ENCODE results near the gene LRCH4. TPM values are rescaled to one million over a fixed set of nuclear protein-coding genes. Genes with fewer than 3 reads are reported as not detected.

Gene LRCH4
- total and polyA plus RNA-seq, 2 of the 13 experiments (the other 11 are each of a cell fraction or from before 2014, with no cell fraction given), result 7.0 to 9.3 TPM

DNA sequence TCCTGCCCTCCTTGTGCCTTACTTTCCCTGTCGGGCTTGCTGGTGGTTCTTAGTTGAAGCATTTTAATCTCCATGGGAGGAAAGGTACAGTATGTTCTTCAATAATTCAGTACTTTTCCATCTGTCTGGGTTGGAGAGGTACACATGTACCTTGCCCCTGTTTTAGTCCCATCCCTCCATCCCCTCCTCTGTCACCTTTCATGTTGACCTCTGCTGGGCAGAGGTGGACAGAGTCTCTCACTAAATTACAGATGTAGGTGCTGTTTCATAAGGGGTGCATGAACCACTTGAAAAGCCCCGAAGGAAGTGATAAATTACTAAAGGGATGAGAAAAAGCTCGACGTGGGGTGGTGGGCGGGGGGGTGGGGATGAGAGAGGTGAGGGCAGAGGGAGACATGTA is 41.5 kb downstream of the LRCH4 start (continued):
- TF ChIP-seq, protein P1, sequence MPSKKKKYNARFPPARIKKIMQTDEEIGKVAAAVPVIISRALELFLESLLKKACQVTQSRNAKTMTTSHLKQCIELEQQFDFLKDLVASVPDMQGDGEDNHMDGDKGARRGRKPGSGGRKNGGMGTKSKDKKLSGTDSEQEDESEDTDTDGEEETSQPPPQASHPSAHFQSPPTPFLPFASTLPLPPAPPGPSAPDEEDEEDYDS (CRISPR knock-in tag; IDR thresholded peaks at IDR 0.05), result peak; percentile 47; the same call in 1 of the 2 replicates
- TF ChIP-seq ZSCAN22 (CRISPR knock-in tag; IDR thresholded peaks at IDR 0.05), result no peak
- TF ChIP-seq ZC3H4 (CRISPR knock-in tag; IDR thresholded peaks at IDR 0.05; ENCODE audit: borderline replicate concordance), result no peak
- TF ChIP-seq, protein P2, sequence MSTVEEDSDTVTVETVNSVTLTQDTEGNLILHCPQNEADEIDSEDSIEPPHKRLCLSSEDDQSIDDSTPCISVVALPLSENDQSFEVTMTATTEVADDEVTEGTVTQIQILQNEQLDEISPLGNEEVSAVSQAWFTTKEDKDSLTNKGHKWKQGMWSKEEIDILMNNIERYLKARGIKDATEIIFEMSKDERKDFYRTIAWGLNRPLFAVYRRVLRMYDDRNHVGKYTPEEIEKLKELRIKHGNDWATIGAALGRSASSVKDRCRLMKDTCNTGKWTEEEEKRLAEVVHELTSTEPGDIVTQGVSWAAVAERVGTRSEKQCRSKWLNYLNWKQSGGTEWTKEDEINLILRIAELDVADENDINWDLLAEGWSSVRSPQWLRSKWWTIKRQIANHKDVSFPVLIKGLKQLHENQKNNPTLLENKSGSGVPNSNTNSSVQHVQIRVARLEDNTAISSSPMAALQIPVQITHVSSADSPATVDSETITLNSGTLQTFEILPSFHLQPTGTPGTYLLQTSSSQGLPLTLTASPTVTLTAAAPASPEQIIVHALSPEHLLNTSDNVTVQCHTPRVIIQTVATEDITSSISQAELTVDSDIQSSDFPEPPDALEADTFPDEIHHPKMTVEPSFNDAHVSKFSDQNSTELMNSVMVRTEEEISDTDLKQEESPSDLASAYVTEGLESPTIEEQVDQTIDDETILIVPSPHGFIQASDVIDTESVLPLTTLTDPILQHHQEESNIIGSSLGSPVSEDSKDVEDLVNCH (CRISPR knock-in tag; IDR thresholded peaks at IDR 0.05), result no peak
- no peak for TF ChIP-seq AGO1 (IDR thresholded peaks at IDR 0.05; ENCODE audit: low read depth, low read length, poor library complexity, severe bottlenecking)
- TF ChIP-seq, protein P3, sequence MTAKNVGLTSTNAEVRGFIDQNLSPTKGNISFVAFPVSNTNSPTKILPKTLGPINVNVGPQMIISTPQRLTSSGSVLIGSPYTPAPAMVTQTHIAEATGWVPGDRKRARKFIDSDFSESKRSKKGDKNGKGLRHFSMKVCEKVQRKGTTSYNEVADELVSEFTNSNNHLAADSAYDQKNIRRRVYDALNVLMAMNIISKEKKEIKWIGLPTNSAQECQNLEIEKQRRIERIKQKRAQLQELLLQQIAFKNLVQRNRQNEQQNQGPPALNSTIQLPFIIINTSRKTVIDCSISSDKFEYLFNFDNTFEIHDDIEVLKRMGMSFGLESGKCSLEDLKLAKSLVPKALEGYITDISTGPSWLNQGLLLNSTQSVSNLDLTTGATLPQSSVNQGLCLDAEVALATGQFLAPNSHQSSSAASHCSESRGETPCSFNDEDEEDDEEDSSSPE (CRISPR knock-in tag; IDR thresholded peaks at IDR 0.05), result peak; percentile 26; the same call in 1 of the 2 replicates
- TF ChIP-seq JARID2 (CRISPR knock-in tag; IDR thresholded peaks at IDR 0.05; ENCODE audit: insufficient replicate concordance), result no peak
- peak; percentile 88 for TF ChIP-seq SP5 (CRISPR knock-in tag; IDR thresholded peaks at IDR 0.05; ENCODE audit: borderline replicate concordance, low read depth)
- TF ChIP-seq SETDB1 (CRISPR knock-in tag; IDR thresholded peaks at IDR 0.05; ENCODE audit: borderline replicate concordance), result no peak
- peak; percentile 58 for TF ChIP-seq SAP130 (CRISPR knock-in tag; IDR thresholded peaks at IDR 0.05; ENCODE audit: low read depth)
- TF ChIP-seq FOXP1 (IDR thresholded peaks at IDR 0.05), result no peak
- peak; percentile 53; the same call in 1 of the 2 replicates for TF ChIP-seq FOXP1 (CRISPR knock-in tag; IDR thresholded peaks at IDR 0.05)
- TF ChIP-seq DPF2 (CRISPR knock-in tag; IDR thresholded peaks at IDR 0.05; ENCODE audit: borderline replicate concordance, low read depth), result 0 out of 2 replicates have a peak, but pooled peaks have one; percentile 39
- no peak for TF ChIP-seq SRSF1 (optimal IDR thresholded peaks at IDR 0.05; ENCODE audit: low read depth, low read length)
- peak; percentile 44; the same call in 1 of the 2 replicates for TF ChIP-seq ZNF746 (CRISPR knock-in tag; IDR thresholded peaks at IDR 0.05)
- TF ChIP-seq, protein P4, sequence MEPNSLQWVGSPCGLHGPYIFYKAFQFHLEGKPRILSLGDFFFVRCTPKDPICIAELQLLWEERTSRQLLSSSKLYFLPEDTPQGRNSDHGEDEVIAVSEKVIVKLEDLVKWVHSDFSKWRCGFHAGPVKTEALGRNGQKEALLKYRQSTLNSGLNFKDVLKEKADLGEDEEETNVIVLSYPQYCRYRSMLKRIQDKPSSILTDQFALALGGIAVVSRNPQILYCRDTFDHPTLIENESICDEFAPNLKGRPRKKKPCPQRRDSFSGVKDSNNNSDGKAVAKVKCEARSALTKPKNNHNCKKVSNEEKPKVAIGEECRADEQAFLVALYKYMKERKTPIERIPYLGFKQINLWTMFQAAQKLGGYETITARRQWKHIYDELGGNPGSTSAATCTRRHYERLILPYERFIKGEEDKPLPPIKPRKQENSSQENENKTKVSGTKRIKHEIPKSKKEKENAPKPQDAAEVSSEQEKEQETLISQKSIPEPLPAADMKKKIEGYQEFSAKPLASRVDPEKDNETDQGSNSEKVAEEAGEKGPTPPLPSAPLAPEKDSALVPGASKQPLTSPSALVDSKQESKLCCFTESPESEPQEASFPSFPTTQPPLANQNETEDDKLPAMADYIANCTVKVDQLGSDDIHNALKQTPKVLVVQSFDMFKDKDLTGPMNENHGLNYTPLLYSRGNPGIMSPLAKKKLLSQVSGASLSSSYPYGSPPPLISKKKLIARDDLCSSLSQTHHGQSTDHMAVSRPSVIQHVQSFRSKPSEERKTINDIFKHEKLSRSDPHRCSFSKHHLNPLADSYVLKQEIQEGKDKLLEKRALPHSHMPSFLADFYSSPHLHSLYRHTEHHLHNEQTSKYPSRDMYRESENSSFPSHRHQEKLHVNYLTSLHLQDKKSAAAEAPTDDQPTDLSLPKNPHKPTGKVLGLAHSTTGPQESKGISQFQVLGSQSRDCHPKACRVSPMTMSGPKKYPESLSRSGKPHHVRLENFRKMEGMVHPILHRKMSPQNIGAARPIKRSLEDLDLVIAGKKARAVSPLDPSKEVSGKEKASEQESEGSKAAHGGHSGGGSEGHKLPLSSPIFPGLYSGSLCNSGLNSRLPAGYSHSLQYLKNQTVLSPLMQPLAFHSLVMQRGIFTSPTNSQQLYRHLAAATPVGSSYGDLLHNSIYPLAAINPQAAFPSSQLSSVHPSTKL (CRISPR knock-in tag; IDR thresholded peaks at IDR 0.05), result peak; percentile 42; the same call in 1 of the 2 replicates
- TF ChIP-seq, protein P5, sequence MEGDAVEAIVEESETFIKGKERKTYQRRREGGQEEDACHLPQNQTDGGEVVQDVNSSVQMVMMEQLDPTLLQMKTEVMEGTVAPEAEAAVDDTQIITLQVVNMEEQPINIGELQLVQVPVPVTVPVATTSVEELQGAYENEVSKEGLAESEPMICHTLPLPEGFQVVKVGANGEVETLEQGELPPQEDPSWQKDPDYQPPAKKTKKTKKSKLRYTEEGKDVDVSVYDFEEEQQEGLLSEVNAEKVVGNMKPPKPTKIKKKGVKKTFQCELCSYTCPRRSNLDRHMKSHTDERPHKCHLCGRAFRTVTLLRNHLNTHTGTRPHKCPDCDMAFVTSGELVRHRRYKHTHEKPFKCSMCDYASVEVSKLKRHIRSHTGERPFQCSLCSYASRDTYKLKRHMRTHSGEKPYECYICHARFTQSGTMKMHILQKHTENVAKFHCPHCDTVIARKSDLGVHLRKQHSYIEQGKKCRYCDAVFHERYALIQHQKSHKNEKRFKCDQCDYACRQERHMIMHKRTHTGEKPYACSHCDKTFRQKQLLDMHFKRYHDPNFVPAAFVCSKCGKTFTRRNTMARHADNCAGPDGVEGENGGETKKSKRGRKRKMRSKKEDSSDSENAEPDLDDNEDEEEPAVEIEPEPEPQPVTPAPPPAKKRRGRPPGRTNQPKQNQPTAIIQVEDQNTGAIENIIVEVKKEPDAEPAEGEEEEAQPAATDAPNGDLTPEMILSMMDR (CRISPR knock-in tag; IDR thresholded peaks at IDR 0.05), result 0 out of 2 replicates have a peak, but pooled peaks have one; percentile 24
- TF ChIP-seq, protein P6, sequence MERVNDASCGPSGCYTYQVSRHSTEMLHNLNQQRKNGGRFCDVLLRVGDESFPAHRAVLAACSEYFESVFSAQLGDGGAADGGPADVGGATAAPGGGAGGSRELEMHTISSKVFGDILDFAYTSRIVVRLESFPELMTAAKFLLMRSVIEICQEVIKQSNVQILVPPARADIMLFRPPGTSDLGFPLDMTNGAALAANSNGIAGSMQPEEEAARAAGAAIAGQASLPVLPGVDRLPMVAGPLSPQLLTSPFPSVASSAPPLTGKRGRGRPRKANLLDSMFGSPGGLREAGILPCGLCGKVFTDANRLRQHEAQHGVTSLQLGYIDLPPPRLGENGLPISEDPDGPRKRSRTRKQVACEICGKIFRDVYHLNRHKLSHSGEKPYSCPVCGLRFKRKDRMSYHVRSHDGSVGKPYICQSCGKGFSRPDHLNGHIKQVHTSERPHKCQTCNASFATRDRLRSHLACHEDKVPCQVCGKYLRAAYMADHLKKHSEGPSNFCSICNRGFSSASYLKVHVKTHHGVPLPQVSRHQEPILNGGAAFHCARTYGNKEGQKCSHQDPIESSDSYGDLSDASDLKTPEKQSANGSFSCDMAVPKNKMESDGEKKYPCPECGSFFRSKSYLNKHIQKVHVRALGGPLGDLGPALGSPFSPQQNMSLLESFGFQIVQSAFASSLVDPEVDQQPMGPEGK (CRISPR knock-in tag; IDR thresholded peaks at IDR 0.05), result peak; percentile 71

Measured in HepG2 (cell line).